Measurements from ENCODE around the gene EIF4E2.

The EIF4E2 gene

DNA sequence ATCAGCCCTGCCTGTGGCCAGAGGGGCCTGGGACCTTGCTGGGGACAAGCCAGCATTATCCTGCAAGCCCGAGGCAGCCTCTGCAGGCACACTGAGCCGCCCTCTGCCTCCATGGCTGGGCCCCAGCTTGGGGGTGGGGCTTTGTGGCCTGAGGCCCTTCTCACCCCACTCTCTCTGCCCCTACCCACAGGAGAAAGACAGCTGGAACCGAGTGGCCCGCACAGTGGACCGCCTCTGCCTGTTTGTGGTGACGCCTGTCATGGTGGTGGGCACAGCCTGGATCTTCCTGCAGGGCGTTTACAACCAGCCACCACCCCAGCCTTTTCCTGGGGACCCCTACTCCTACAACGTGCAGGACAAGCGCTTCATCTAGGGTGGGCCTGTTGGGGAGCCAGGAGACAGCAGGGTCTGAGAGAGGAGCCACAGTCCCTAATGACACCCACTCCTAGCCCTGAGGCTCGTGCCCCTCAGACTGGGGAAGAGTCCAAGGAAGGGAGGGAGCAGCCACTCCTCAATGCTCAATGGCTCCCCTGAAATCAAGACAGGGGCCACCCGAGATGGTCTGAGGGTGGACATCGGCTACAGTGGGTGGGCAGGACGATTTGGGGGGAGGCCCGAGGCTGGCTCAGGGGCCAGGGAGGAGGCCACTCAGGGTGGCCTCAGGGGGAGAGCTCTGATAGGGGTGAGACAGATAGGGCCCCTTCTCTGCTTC, 15.4 kb upstream of the EIF4E2 start:
- no peak for FAIRE-seq
- no peak for DNase-seq (ENCODE audit: extremely low spot score, insufficient read length, low read depth)

DNA sequence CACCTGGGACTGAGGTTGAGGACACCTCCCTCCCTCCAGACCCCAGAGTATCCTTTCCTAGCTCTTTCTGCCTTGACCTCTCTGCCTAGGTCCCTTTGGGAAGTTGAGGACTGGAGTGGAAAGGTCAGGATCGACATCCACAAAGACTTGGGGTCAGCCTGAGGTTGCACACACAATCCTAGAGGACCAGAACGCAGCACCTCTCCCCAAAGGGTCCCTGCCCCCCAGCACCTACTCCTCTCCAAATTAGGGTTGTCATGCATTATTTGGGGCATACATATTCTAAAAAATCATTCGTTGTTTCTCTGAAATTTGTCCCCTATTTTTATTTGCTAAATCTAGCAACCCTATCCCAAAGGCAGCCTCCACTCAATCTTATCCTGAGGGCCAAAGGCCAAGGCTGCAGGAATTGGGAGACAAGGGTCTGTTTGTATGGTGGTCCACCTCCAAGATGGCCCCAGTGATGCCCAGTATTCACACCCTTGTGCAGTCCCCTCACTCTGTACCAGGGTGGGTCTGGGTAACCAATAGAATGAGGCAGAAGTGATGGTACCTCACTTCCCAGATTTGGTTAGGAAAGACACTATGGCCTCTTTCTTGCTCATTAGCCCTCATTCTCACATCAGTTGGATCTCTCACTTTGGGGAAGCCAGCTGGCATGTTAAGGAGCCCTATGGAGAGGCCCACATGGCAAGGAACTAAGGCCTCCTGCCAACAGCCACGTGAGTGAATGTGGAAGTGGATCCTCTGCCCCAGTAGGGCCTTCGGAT, 14.5 kb upstream of the EIF4E2 start:
- no peak for FAIRE-seq
- DNase-seq (ENCODE audit: extremely low spot score, insufficient read length, low read depth) = no peak

DNA sequence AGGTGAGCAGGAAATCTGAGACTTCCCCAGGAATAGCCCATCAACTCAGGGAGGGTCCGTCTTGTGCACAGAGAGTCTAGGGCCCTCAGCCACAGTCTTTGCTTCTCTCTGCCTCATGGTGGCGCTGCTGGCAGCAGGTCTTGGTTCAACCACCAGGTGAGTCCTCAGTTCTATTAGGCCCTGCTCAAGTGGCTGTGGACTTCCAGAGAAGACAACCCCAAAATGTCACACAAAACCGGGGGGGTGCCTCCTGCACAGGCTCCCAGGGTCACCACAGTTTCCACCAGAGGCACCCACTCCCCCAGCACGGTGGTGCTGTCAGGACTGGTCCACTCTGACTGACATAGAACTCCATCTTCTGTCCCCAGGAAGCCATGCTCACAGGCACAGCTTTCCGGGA, 13.4 kb upstream of the EIF4E2 start:
- FAIRE-seq = no peak
- DNase-seq (ENCODE audit: extremely low spot score, insufficient read length, low read depth) = no peak

DNA sequence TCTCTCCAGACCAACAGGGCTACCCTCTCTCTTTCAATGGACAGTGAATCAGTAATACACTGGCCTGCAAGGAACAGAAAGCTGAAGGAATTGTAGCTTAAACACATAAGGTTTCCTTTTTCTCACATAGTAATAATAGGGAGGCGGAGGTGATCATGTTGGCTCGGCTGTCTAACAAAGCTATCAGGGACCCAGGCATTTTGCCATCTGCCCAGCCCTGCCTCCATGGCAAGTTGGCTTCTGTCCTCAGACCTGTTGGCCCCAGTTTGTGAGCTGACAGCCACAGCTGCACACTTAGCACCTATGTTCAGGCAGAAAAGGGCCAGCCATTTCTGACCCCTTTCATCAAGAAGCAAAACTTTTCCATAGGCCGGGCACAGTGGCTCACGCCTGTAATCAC, 13.0 kb upstream of the EIF4E2 start:
- no peak for DNase-seq (ENCODE audit: extremely low spot score, insufficient read length, low read depth)

GRCh38 chr2:232538671-232539070, 11.8 kb upstream of the EIF4E2 start:
- DNase-seq (ENCODE audit: extremely low spot score, insufficient read length, low read depth) = no peak
- no peak for FAIRE-seq

More for the DNA sequence above, 13.0 kb upstream of the EIF4E2 start:
- FAIRE-seq = no peak

DNA sequence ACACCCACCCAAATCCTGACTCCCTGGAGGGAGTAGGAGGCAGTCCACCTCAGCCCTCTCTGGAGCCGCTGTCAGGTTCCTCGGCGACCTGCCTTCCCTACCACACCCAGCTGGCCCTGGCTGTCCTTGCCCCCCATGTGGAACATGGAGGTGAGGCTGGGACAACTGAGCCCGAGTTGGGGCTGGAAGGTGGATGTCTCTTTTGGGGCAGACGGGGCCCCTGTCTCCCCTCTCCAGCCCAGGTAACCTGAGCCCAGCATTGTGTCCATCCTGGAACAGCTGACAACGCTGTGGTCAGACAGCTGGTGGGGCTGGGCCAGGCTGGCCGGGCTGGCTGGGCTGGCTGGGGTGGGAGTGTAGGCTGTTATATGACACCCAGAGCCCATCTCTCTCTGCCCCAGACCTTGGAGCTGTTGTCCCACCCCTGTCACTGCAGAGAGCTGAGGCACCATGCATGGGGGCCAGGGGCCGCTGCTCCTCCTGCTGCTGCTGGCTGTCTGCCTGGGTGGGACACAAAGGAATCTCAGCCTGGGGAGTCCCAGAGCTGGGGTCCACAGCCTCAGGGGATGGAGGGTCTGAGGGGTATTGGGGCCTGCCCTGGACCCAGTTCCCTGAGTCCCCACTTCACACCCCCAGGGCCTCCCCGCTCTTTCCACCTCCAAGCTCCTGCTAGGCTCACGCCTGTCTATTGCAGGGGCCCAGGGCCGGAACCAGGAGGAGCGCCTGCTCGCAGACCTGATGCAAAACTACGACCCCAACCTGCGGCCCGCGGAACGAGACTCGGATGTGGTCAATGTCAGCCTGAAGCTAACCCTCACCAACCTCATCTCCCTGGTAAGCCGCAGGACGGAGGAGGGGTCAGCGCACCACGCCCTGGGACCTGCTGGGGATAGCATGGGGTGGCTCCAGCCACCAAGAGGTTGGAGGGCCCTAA, 10.9 kb upstream of the EIF4E2 start, which contains the start of gene CHRNG:
Gene CHRNG (plus strand): TSS at position 395 of the 934 bp plus-strand sequence. CDS start 56 bp downstream, at position 451.
- DNase-seq (ENCODE audit: extremely low spot score, insufficient read length, low read depth) (no peak), FAIRE-seq (no peak)

- DNase-seq (ENCODE audit: extremely low spot score, insufficient read length, low read depth) = no peak
- no peak for FAIRE-seq
Observed at GRCh38 chr2:232540441-232541041, 9.9 kb upstream of the EIF4E2 start.

GRCh38 chr2:232541195-232541960, 9.1 kb upstream of the EIF4E2 start:
- no peak for DNase-seq (ENCODE audit: extremely low spot score, insufficient read length, low read depth)

DNA sequence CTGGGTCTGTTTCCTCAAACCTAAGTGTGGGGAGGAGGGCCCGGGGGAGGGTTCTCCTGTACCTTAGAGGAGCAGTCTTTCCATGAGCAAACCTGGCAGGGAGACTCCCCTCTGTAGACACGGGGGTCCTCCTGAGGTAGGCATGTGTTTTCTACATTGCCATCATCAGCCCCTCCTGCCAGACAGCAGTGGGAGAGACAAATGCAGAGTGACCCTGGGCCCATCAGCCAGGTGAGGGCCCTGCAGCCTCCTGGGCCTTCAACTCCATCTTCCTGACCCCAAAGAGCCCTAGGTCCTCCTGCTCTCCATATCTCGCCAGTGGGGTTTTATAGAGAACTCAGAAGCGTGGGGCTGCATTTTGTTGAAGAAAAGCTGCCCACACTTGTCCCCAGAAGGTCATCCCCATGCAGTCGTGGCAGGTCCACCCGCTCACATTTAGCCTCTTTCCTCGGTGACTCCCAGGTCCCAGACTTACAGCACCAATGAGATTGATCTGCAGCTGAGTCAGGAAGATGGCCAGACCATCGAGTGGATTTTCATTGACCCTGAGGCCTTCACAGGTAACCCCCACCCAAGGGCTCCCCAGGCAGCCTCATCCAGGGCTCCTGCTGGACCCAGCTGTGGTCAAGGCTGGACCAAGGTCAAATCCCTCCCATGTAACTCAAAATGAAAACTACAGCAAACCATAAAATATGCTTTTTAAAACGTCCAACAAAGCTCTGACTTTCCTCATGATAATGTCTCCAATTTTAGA, 8.4 kb upstream of the EIF4E2 start:
- no peak for DNase-seq (ENCODE audit: extremely low spot score, insufficient read length, low read depth)
- FAIRE-seq = no peak

More at GRCh38 chr2:232541195-232541960, 9.1 kb upstream of the EIF4E2 start:
- FAIRE-seq = no peak

DNA sequence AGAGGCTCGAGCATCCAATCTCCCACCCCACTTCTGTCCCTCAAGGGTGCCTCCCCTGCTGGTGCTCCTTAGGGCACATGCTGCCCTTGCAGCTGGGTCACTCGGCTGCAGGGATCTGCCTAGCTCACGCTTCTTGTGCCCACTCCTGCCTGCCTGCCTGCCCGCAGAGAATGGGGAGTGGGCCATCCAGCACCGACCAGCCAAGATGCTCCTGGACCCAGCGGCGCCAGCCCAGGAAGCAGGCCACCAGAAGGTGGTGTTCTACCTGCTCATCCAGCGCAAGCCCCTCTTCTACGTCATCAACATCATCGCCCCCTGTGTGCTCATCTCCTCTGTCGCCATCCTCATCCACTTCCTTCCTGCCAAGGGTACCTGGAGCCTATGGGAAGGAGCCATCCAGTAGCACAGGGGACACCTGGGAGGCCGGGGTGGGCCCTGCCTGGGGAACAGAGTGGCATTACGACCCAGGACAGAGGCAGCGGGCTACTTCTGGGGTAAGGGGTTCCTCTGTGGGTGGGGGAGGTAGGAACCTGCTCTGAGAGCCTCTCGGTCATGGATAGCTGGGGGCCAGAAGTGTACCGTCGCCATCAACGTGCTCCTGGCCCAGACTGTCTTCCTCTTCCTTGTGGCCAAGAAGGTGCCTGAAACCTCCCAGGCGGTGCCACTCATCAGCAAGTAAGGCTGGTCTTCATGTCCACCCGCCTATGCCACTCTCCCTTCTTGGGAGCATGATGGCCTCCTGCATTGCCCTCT, 7.6 kb upstream of the EIF4E2 start:
- FAIRE-seq (no peak), DNase-seq (ENCODE audit: extremely low spot score, insufficient read length, low read depth) (no peak)

GRCh38 chr2:232543491-232543890, 7.0 kb upstream of the EIF4E2 start:
- no peak for FAIRE-seq
- no peak for DNase-seq (ENCODE audit: extremely low spot score, insufficient read length, low read depth)

- DNase-seq (ENCODE audit: extremely low spot score, insufficient read length, low read depth) (no peak), FAIRE-seq (no peak)
Observed at GRCh38 chr2:232543928-232544631, 6.4 kb upstream of the EIF4E2 start.

DNA sequence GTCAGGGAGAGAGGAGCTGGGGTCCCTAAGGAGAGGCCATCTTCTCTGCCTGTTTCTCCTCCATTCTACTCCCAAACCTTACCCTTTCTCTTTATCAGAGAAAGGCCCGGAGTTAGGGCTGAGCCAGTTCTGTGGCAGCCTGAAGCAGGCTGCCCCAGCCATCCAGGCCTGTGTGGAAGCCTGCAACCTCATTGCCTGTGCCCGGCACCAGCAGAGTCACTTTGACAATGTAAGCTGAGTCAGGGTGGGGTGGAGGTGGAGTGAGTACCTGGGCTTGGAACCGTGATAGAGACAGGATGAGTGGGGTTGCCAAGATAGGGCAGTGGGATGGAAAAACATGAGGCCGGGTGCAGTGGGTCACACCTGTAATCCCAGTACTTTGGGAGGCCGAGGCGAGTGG, 5.8 kb upstream of the EIF4E2 start:
- no peak for FAIRE-seq
- no peak for DNase-seq (ENCODE audit: extremely low spot score, insufficient read length, low read depth)

- DNase-seq (ENCODE audit: extremely low spot score, insufficient read length, low read depth) = no peak
- no peak for FAIRE-seq
Observed at GRCh38 chr2:232545511-232546375, 4.7 kb upstream of the EIF4E2 start.

- FAIRE-seq (no peak), DNase-seq (ENCODE audit: extremely low spot score, insufficient read length, low read depth) (no peak)
Observed at GRCh38 chr2:232547991-232548390, 2.5 kb upstream of the EIF4E2 start.

DNA sequence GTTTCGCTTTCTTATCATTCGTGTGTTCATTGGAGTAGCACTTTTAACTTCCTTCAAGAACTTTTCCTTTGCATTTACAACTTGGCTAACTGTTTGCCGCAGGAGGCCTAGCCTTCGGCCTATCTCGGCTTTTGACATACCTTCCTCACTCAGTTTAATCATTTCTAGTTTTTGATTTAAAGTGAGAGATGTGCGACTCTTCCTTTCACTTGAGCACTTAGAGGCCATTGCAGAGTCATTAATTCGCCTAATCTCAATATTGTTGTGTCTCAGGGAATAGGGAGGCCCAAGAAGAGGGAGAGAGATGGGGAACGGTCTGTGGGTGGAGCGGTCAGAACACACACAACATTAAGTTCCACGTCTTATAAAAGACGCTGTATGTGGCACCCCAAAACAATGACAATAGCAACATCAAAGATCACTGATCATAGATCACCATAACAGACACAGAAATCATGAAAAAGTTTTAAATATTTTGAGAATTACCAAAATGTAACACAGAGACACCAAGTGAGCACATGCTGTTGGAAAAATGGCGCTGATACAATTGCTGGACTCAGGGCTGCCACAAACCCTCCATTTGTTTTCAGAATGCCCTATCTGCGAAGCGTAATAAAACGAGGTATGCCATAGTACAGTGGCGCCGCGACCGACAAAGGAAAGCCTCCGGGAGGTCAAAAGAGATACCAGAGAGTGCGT, 685 bp upstream of the EIF4E2 start:
- no peak for FAIRE-seq

More for the DNA sequence above, 685 bp upstream of the EIF4E2 start:
- DNase-seq (ENCODE audit: extremely low spot score, insufficient read length, low read depth) = no peak

All from GM18507 (cell line).